ENCODE data around the gene RAPGEF4.
"Not testable (repeated sequence)": the region's sequence is repeated elsewhere in the genome, so short reads cannot be mapped to it uniquely, and the experiment has no call there.

RAPGEF4 gene

GRCh38 chr2:173037245-173038120 is 301.8 kb downstream of the RAPGEF4 start:
- no peak for TF ChIP-seq CTCF (IDR thresholded peaks at IDR 0.05; ENCODE audit: insufficient read depth, low read depth, low read length, missing control alignments)
- H3K4me3 ChIP-seq (ENCODE audit: low read depth, low read length): no peak overlapping the region
- DNase-seq (ENCODE audit: low read depth): no peak

DNA sequence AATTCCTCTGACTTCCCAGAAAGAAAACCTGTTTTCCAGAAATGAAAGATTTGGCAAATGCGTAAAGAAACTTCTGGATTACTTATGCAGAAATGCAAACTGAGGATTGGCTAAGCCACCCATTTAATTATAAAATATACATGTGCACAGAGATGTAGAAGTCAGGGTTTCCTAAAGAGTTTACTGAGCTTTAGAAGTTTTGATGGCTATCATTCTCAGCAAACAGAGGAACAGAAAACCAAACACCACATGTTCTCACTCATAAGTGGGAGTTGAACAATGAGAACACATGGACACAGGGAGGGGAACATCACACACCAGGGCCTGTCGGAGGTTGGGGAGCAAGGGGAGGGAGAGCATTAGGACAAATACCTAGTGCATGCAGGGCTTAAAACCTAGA is 302.6 kb downstream of the RAPGEF4 start:
- not testable (repeated sequence) for DNase-seq (ENCODE audit: low read depth); H3K4me3 ChIP-seq (ENCODE audit: low read depth, low read length)

DNA sequence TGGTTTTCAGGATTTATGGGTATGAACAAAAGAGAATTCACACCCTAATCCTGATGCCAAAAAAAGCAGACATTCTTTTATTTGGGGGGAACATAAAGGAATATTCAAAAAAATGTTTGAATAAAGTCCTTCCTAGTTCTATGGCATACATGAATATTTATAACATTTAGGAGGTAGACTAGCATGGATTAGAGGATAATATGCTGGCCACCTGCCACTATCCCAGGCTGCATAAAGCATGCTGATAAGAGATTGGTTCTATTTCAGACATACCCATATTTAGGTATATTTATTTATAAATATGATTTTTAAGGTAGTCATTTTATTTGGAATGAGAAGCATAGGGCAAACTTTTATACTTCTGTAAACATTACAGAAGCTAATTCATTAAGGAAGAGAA is 305.1 kb downstream of the RAPGEF4 start:
- no peak overlapping the region for H3K4me3 ChIP-seq (ENCODE audit: low read depth, low read length)
- DNase-seq (ENCODE audit: low read depth): no peak
- TF ChIP-seq CTCF (IDR thresholded peaks at IDR 0.05; ENCODE audit: insufficient read depth, low read depth, low read length, missing control alignments): no peak

GRCh38 chr2:173043476-173043875 is 307.8 kb downstream of the RAPGEF4 start:
- no peak for TF ChIP-seq CTCF (IDR thresholded peaks at IDR 0.05; ENCODE audit: insufficient read depth, low read depth, low read length, missing control alignments)
- H3K4me3 ChIP-seq (ENCODE audit: low read depth, low read length): no peak overlapping the region
- no peak for DNase-seq (ENCODE audit: low read depth)

DNA sequence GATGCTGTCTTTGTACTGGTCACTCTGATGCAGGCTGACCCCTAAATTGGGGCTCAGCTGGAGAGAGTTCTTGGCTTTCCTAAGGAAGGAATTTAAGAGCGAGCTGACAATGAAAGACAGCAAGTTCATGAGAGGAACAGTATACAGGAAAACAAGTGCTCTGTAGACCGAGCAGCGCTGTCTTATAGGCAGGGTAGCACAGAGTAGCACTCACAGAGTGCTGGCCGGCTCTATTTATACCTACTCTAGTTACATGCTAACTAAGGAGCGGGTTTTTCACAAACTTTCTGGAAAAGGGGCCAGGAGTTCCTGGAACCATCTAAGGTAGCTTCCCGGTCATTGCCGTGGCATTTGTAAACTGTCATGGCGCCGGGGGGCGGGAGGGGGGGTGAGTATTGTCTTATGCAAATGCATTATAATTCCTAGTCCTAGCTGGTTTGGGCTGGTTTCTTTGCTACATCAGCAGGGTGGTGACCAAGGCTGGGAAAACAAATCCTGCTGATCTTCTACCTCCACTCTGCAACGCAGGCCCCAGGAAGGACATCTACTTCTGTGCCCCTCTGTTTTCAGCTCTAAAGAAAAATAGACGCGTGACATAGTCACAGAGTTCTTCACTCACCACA is 308.4 kb downstream of the RAPGEF4 start:
- DNase-seq (ENCODE audit: low read depth): no peak
- H3K4me3 ChIP-seq (ENCODE audit: low read depth, low read length): no peak overlapping the region
- no peak for TF ChIP-seq CTCF (IDR thresholded peaks at IDR 0.05; ENCODE audit: insufficient read depth, low read depth, low read length, missing control alignments)

GRCh38 chr2:173044686-173045085 is 309.0 kb downstream of the RAPGEF4 start:
- DNase-seq (ENCODE audit: low read depth): no peak
- TF ChIP-seq CTCF (IDR thresholded peaks at IDR 0.05; ENCODE audit: insufficient read depth, low read depth, low read length, missing control alignments): no peak
- H3K4me3 ChIP-seq (ENCODE audit: low read depth, low read length): no peak overlapping the region

- TF ChIP-seq CTCF (IDR thresholded peaks at IDR 0.05; ENCODE audit: insufficient read depth, low read depth, low read length, missing control alignments): no peak
- H3K4me3 ChIP-seq (ENCODE audit: low read depth, low read length): no peak overlapping the region
- DNase-seq (ENCODE audit: low read depth): no peak
Observed at GRCh38 chr2:173045181-173045580, 309.5 kb downstream of the RAPGEF4 start.
